ENCODE data around the gene TGFB1. TPM values are rescaled to one million over a fixed set of nuclear protein-coding genes. Genes with fewer than 3 reads are reported as not detected.
A peak's percentile ranks its signal among the peaks of the same experiment; 100 is the strongest.

The TGFB1 gene
- total and polyA plus RNA-seq, 2 of the 13 experiments (the other 11 are each of a cell fraction or from before 2014, with no cell fraction given), result 4.1 to 5.4 TPM

- TF ChIP-seq ZNF142 (CRISPR knock-in tag; IDR thresholded peaks at IDR 0.05) (no peak), THAP11 (CRISPR knock-in tag; IDR thresholded peaks at IDR 0.05) (peak; percentile 91), ARID2 (CRISPR knock-in tag; IDR thresholded peaks at IDR 0.05; ENCODE audit: borderline replicate concordance) (no peak), ZNF616 (CRISPR knock-in tag; IDR thresholded peaks at IDR 0.05; ENCODE audit: low read depth) (peak; percentile 63; the same call in 1 of the 2 replicates), KAT2B (IDR thresholded peaks at IDR 0.05; ENCODE audit: borderline replicate concordance, low read depth, low read length) (no peak), MAZ (IDR thresholded peaks at IDR 0.05; ENCODE audit: borderline replicate concordance, low read depth, low read length) (0 out of 2 replicates have a peak, but pooled peaks have one; percentile 34), MAZ (CRISPR knock-in tag; IDR thresholded peaks at IDR 0.05; ENCODE audit: low read depth) (peak; percentile 93), FOXM1 (CRISPR knock-in tag; IDR thresholded peaks at IDR 0.05) (peak; percentile 48; the same call in 1 of the 2 replicates), MATR3 (CRISPR knock-in tag; IDR thresholded peaks at IDR 0.05) (no peak), CEBPZ (IDR thresholded peaks at IDR 0.05; ENCODE audit: low read length) (no peak), HIVEP1 (CRISPR knock-in tag; IDR thresholded peaks at IDR 0.05) (peak; percentile 86), ZNF446 (CRISPR knock-in tag; IDR thresholded peaks at IDR 0.05) (no peak), NFKBIZ (CRISPR knock-in tag; IDR thresholded peaks at IDR 0.05) (peak; percentile 65), ZBTB39 (CRISPR knock-in tag; IDR thresholded peaks at IDR 0.05) (no peak), CAMTA2 (CRISPR knock-in tag; IDR thresholded peaks at IDR 0.05; ENCODE audit: borderline replicate concordance) (no peak), ZMYM4 (CRISPR knock-in tag; IDR thresholded peaks at IDR 0.05) (peak; percentile 65), FOXC1 (CRISPR knock-in tag; IDR thresholded peaks at IDR 0.05; ENCODE audit: borderline replicate concordance) (peak; percentile 87; the same call in 1 of the 2 replicates), ZNF343 (CRISPR knock-in tag; IDR thresholded peaks at IDR 0.05) (no peak), ZNF138 (CRISPR knock-in tag; IDR thresholded peaks at IDR 0.05; ENCODE audit: low read depth) (no peak; the same call in 1 of the 2 replicates)
These were observed 43.5 kb downstream of the TGFB1 start, which contains the start of gene CCDC97 (continued) for GRCh38 chr19:41310033-41310831.

All from HepG2 (cell line).